Uterus (tissue), 2 donors: Measurements from ENCODE around the gene PRKG1.

ENCODE experiments used
- CTCF ChIP-seq, 4 experiments: fragments of 200-600 bp in 2 of 4; fragments of 450-650 bp in 2 of 4; sonication (generic) in 2 of 4; IDR thresholded peaks; one replicate each; pipeline ENCODE4 v1.5.1; 2016 to 2019; ENCODE audit warnings: antibody characterized with exemption in 4 of 4, mild to moderate bottlenecking in 2 of 4, moderate library complexity in 1 of 4
- POLR2A ChIP-seq, 2 donors: fragments of 450-650 bp; IDR thresholded peaks; one replicate each; pipeline ENCODE4 v1.6.1; 2016; ENCODE audit warnings: antibody characterized with exemption in 2 of 2, mild to moderate bottlenecking in 1 of 2, moderate library complexity in 1 of 2

GRCh38 chr10:51425431-51425830 lies 351.1 kb downstream of the PRKG1 start:
- TF ChIP-seq CTCF (IDR thresholded peaks at IDR 0.05) (no peak), POLR2A (IDR thresholded peaks at IDR 0.05) (no peak)
